WERI-Rb-1 (cell line): ENCODE results near the gene RORC.

ENCODE experiments used
- DNase-seq: peaks from one replicate; pipeline ENCODE4 v3.0.0-alpha.2; 2020
- H3K27ac ChIP-seq: fragments of 250-450 bp; sonication (Bioruptor Pico); 2 replicates; pipeline ENCODE4 v1.5.1; 2020; ENCODE audit warnings: mild to moderate bottlenecking, moderate library complexity
- H3K27me3 ChIP-seq: fragments of 250-450 bp; sonication (Bioruptor Pico); 2 replicates; pipeline ENCODE4 v1.5.1; 2021; ENCODE audit warnings: mild to moderate bottlenecking, low read depth, moderate library complexity; ENCODE audit not compliant: insufficient read depth, severe bottlenecking
- H3K36me3 ChIP-seq: fragments of 250-450 bp; sonication (Bioruptor Pico); 2 replicates; pipeline ENCODE4 v1.5.1; 2020; ENCODE audit warnings: mild to moderate bottlenecking, moderate library complexity
- H3K4me3 ChIP-seq: 2 replicates; pipeline ENCODE4 v1.5.1; 2011; ENCODE audit warnings: low read depth, mild to moderate bottlenecking, control low read depth, low read length
- H3K9me3 ChIP-seq: fragments of 250-450 bp; sonication (Bioruptor Pico); 2 replicates; pipeline ENCODE4 v1.5.1; 2021; ENCODE audit warnings: mild to moderate bottlenecking, moderate library complexity; ENCODE audit not compliant: severe bottlenecking
- CTCF ChIP-seq: IDR thresholded peaks from 2 replicates; pipeline ENCODE4 v1.5.1; 2011; ENCODE audit warnings: low read depth, mild to moderate bottlenecking, control low read depth, inconsistent platforms, low read length

RORC gene

GRCh38 chr1:151867321-151867720 lies 35.7 kb upstream of the RORC start:
- Histone ChIP-seq H3K27ac (no peak overlapping the region), H3K36me3 (no peaks in the 10 kb centered on the region), H3K4me3 (no peak overlapping the region), H3K9me3 (no peaks in the 10 kb centered on the region), H3K27me3 (no peaks in the 10 kb centered on the region)
- no peak for DNase-seq
- no peak for TF ChIP-seq CTCF

- H3K4me3 ChIP-seq, result no peak overlapping the region
- TF ChIP-seq CTCF, result no peak
- DNase-seq, result peak; percentile 64
- H3K27ac ChIP-seq, result no peak overlapping the region
- no peaks in the 10 kb centered on the region for H3K9me3 ChIP-seq
- H3K27me3 ChIP-seq, result no peaks in the 10 kb centered on the region
- no peaks in the 10 kb centered on the region for H3K36me3 ChIP-seq
Observed at GRCh38 chr1:151864411-151864810, 32.8 kb upstream of the RORC start.

- no peak for DNase-seq
- H3K4me3 ChIP-seq, result no peak overlapping the region
- no peaks in the 10 kb centered on the region for H3K27me3 ChIP-seq
- no peaks in the 10 kb centered on the region for H3K9me3 ChIP-seq
- H3K36me3 ChIP-seq, result no peaks in the 10 kb centered on the region
- TF ChIP-seq CTCF, result no peak
- H3K27ac ChIP-seq, result no peak overlapping the region
Observed at GRCh38 chr1:151862604-151863003, 31.0 kb upstream of the RORC start.

GRCh38 chr1:151860504-151861187 lies 29.0 kb upstream of the RORC start:
- no peak overlapping the region for H3K27ac ChIP-seq
- H3K9me3 ChIP-seq, result no peaks in the 10 kb centered on the region
- no peak for TF ChIP-seq CTCF
- no peaks in the 10 kb centered on the region for H3K27me3 ChIP-seq
- no peak for DNase-seq
- no peaks in the 10 kb centered on the region for H3K36me3 ChIP-seq
- H3K4me3 ChIP-seq, result no peak overlapping the region

GRCh38 chr1:151859891-151860293 lies 28.3 kb upstream of the RORC start:
- H3K36me3 ChIP-seq, result no peaks in the 10 kb centered on the region
- H3K4me3 ChIP-seq, result no peak overlapping the region
- no peaks in the 10 kb centered on the region for H3K27me3 ChIP-seq
- no peaks in the 10 kb centered on the region for H3K9me3 ChIP-seq
- no peak overlapping the region for H3K27ac ChIP-seq
- no peak for TF ChIP-seq CTCF
- DNase-seq, result no peak
